Muscle of leg (tissue), 11 donors: ENCODE measurements around the gene DDAH2. TPM values are rescaled to one million over a fixed set of nuclear protein-coding genes. Genes with fewer than 3 reads are reported as not detected.

ENCODE experiments used
- DNase-seq: peaks from one replicate; pipeline ENCODE4 v3.0.0; 2013
- H3K27ac ChIP-seq: one replicate; pipeline ENCODE4 v1.5.1; 2013; ENCODE audit warnings: mild to moderate bottlenecking, low read length, control low read depth
- H3K27me3 ChIP-seq: one replicate; pipeline ENCODE4 v1.6.1; 2013; ENCODE audit warnings: low read length; ENCODE audit not compliant: control insufficient read depth, insufficient read depth
- H3K36me3 ChIP-seq: one replicate; pipeline ENCODE4 v1.6.1; 2013; ENCODE audit warnings: low read length; ENCODE audit not compliant: control insufficient read depth, insufficient read depth
- H3K4me1 ChIP-seq: one replicate; pipeline ENCODE4 v1.6.1; 2013; ENCODE audit warnings: low read length; ENCODE audit not compliant: control insufficient read depth, insufficient read depth
- H3K4me3 ChIP-seq: one replicate; pipeline ENCODE4 v1.5.1; 2013; ENCODE audit warnings: low read length, control low read depth
- H3K9me3 ChIP-seq: replicated peaks from 2 replicates; pipeline ENCODE4 v1.6.1; 2013; ENCODE audit warnings: low read depth, low read length; ENCODE audit not compliant: control insufficient read depth
- WGBS: methylation state at CpG from one replicate; pipeline ENCODE4 v1.1.5; 2013; ENCODE audit warnings: missing lambda C conversion rate; ENCODE audit not compliant: insufficient coverage; 5-methylcytosine and 5-hydroxymethylcytosine counted together
- polyA plus RNA-seq, 8 donors: library from polyadenylated mRNA; unstranded; fragments of 120-200 nt; gene quantifications; one replicate each; pipeline versions ENCODE4 v1.2.1 to v1.2.3, GENCODE V29; 2013; ENCODE audit warnings: inconsistent platforms in 1 of 8, low replicate concordance in 1 of 8; ENCODE audit not compliant: insufficient read length in 8 of 8, insufficient read depth in 1 of 8
- total RNA-seq: library from RNA; stranded (reverse); fragments of 120-200 nt; gene quantifications from one replicate; pipeline ENCODE4 v1.2.4, GENCODE V29; 2013

The DDAH2 gene
- total and polyA plus RNA-seq, 9 donors = 101 to 147 (median 133) TPM

GRCh38 chr6:31723980-31724691, 5.0 kb downstream of the DDAH2 start:
- H3K27me3 ChIP-seq = no peaks in the 10 kb centered on the region
- no peak overlapping the region for H3K4me3 ChIP-seq
- no peaks in the 10 kb centered on the region for H3K9me3 ChIP-seq
- 85% methylated on average over 23 of the region's 25 CpGs for WGBS
- DNase-seq = no peak
- H3K27ac ChIP-seq = no peak overlapping the region
- peaks cover 45% of the 10 kb centered on the region for H3K36me3 ChIP-seq
- H3K4me1 ChIP-seq = peaks cover 20% of the 10 kb centered on the region

GRCh38 chr6:31723245-31723979, 5.7 kb downstream of the DDAH2 start, which contains the start of gene MPIG6B:
TSS of gene MPIG6B (plus strand) at chr6:31723373. CDS start at chr6:31723384, 11 bp downstream.
- H3K27ac ChIP-seq = no peak within 1 kb of the TSS
- H3K9me3 ChIP-seq = no peaks in the 10 kb centered on the region
- H3K4me3 ChIP-seq = no peak within 1 kb of the TSS
- H3K27me3 ChIP-seq = no peaks in the 10 kb centered on the region
- DNase-seq = no peak
- 70% methylated on average over 31 of the region's 46 CpGs for WGBS
- H3K4me1 ChIP-seq = peaks cover 13% of the 10 kb centered on the region
- peaks cover 41% of the 10 kb centered on the region for H3K36me3 ChIP-seq

- Histone ChIP-seq H3K4me1 (peaks cover 1% of the 10 kb centered on the region), H3K4me3 (no peak overlapping the region), H3K27me3 (no peaks in the 10 kb centered on the region), H3K27ac (no peak overlapping the region), H3K9me3 (no peaks in the 10 kb centered on the region), H3K36me3 (peaks cover 30% of the 10 kb centered on the region)
- WGBS = 95% methylated on average over 3 of the region's 3 CpGs
- no peak for DNase-seq
Observed at GRCh38 chr6:31722173-31722572, 6.9 kb downstream of the DDAH2 start.

- H3K27ac ChIP-seq = no peak within 1 kb of the TSS
- 100% methylated on average over 2 of the region's 4 CpGs for WGBS
Observed at GRCh38 chr6:31721351-31722020, 7.6 kb downstream of the DDAH2 start, which contains the start of gene LY6G6C. TSS of gene LY6G6C (minus strand) at chr6:31721746. CDS start at chr6:31721679, 67 bp downstream.

GRCh38 chr6:31720196-31720770, 8.8 kb downstream of the DDAH2 start:
- H3K27ac ChIP-seq = no peak overlapping the region
- WGBS = 100% methylated on average over 1 of the region's 5 CpGs
- H3K27me3 ChIP-seq = no peaks in the 10 kb centered on the region
- no peak overlapping the region for H3K4me3 ChIP-seq
- peaks cover 4% of the 10 kb centered on the region for H3K4me1 ChIP-seq
- DNase-seq = no peak
- peaks cover 12% of the 10 kb centered on the region for H3K36me3 ChIP-seq
- H3K9me3 ChIP-seq = no peaks in the 10 kb centered on the region

More at GRCh38 chr6:31721351-31722020, 7.6 kb downstream of the DDAH2 start, which contains the start of gene LY6G6C:
- Histone ChIP-seq H3K4me3 (no peak within 1 kb of the TSS), H3K27me3 (no peaks in the 10 kb centered on the region), H3K36me3 (peaks cover 24% of the 10 kb centered on the region), H3K9me3 (no peaks in the 10 kb centered on the region), H3K4me1 (no peaks in the 10 kb centered on the region)
- DNase-seq = no peak

- Histone ChIP-seq H3K4me1 (peaks cover 14% of the 10 kb centered on the region), H3K27ac (no peak overlapping the region), H3K4me3 (no peak overlapping the region), H3K36me3 (peaks cover 2% of the 10 kb centered on the region), H3K9me3 (no peaks in the 10 kb centered on the region), H3K27me3 (no peaks in the 10 kb centered on the region)
- DNase-seq = no peak
- 80% methylated on average over 4 of the region's 6 CpGs for WGBS
Observed at GRCh38 chr6:31719001-31719400, 10.1 kb downstream of the DDAH2 start.

GRCh38 chr6:31718265-31718664, 10.8 kb downstream of the DDAH2 start:
- Histone ChIP-seq H3K27me3 (no peaks in the 10 kb centered on the region), H3K4me1 (peaks cover 18% of the 10 kb centered on the region), H3K4me3 (no peak overlapping the region), H3K9me3 (no peaks in the 10 kb centered on the region), H3K27ac (no peak overlapping the region), H3K36me3 (no peaks in the 10 kb centered on the region)
- no peak for DNase-seq
- no CpG with 5 or more reads among the region's 1 CpG for WGBS

GRCh38 chr6:31717499-31718222, 11.4 kb downstream of the DDAH2 start:
- WGBS = 52% methylated on average over 4 of the region's 10 CpGs
- Histone ChIP-seq H3K9me3 (no peaks in the 10 kb centered on the region), H3K27ac (no peak overlapping the region), H3K4me3 (no peak overlapping the region), H3K4me1 (peaks cover 18% of the 10 kb centered on the region), H3K27me3 (no peaks in the 10 kb centered on the region), H3K36me3 (no peaks in the 10 kb centered on the region)
- DNase-seq = no peak

- H3K4me3 ChIP-seq = no peak within 1 kb of the TSS
- H3K9me3 ChIP-seq = no peaks in the 10 kb centered on the region
- H3K4me1 ChIP-seq = peaks cover 18% of the 10 kb centered on the region
- H3K36me3 ChIP-seq = no peaks in the 10 kb centered on the region
- 27% methylated on average over 10 of the region's 16 CpGs for WGBS
- H3K27me3 ChIP-seq = no peaks in the 10 kb centered on the region
- no peak within 1 kb of the TSS for H3K27ac ChIP-seq
- DNase-seq = peak; percentile 47
Observed at GRCh38 chr6:31715022-31715958, 13.8 kb downstream of the DDAH2 start, which contains the start of gene LY6G6D. TSS of gene LY6G6D (plus strand) at chr6:31715348. CDS start at chr6:31715356, 8 bp downstream.
